ENCODE measurements around the gene ALG8.
"Not testable (repeated sequence)": the region's sequence is repeated elsewhere in the genome, so short reads cannot be mapped to it uniquely, and the experiment has no call there.

The ALG8 gene

GRCh38 chr11:78099666-78100065, 39.8 kb downstream of the ALG8 start:
- DNase-seq = no peak

GRCh38 chr11:78097666-78098385, 41.6 kb downstream of the ALG8 start:
- no peak for DNase-seq

GRCh38 chr11:78094250-78094649, 45.2 kb downstream of the ALG8 start:
- DNase-seq = no peak

GRCh38 chr11:78086521-78087074, 52.8 kb downstream of the ALG8 start:
- DNase-seq = not testable (repeated sequence)

GRCh38 chr11:78085972-78086371, 53.5 kb downstream of the ALG8 start:
- no peak for DNase-seq

GRCh38 chr11:78084506-78084905, 54.9 kb downstream of the ALG8 start:
- not testable (repeated sequence) for DNase-seq

GRCh38 chr11:78083021-78083420, 56.4 kb downstream of the ALG8 start:
- DNase-seq = no peak

- DNase-seq = no peak
Measured at GRCh38 chr11:78082146-78082545, 57.3 kb downstream of the ALG8 start.

GRCh38 chr11:78081583-78081982, 57.8 kb downstream of the ALG8 start:
- DNase-seq = peak; percentile 27

- DNase-seq = no peak
Measured at GRCh38 chr11:78080818-78081495, 58.5 kb downstream of the ALG8 start.

- no peak for DNase-seq
Measured at GRCh38 chr11:78080084-78080817, 59.2 kb downstream of the ALG8 start.

GRCh38 chr11:78079232-78080083, 60.0 kb downstream of the ALG8 start, which contains the start of gene NDUFC2:
Gene NDUFC2, minus strand, starts transcription at chr11:78079862. Its CDS starts 118 bp downstream, at chr11:78079744.
- DNase-seq = peak; percentile 64

- DNase-seq = no peak
Measured at GRCh38 chr11:78078218-78079167, 60.9 kb downstream of the ALG8 start.

GRCh38 chr11:78077592-78077991, 61.8 kb downstream of the ALG8 start:
- DNase-seq = not testable (repeated sequence)

GRCh38 chr11:78076733-78077403, 62.6 kb downstream of the ALG8 start:
- no peak for DNase-seq

GRCh38 chr11:78074756-78075155, 64.7 kb downstream of the ALG8 start:
- DNase-seq = no peak

- DNase-seq = no peak
Measured at GRCh38 chr11:78072455-78072854, 67.0 kb downstream of the ALG8 start.

- DNase-seq = no peak
Measured at GRCh38 chr11:78071717-78072116, 67.7 kb downstream of the ALG8 start.

GRCh38 chr11:78070621-78071020, 68.8 kb downstream of the ALG8 start:
- no peak for DNase-seq

- DNase-seq = no peak
Measured at GRCh38 chr11:78069465-78069864, 70.0 kb downstream of the ALG8 start.

GRCh38 chr11:78067704-78068103, 71.7 kb downstream of the ALG8 start:
- no peak for DNase-seq
